GM18907 (cell line): ENCODE data around the gene CCN6.

Experiments
- ATAC-seq: cut with Tn5 transposase; IDR thresholded peaks from one replicate; pipeline ENCODE4 v1.9.1; 2021; ENCODE audit warnings: mild to moderate bottlenecking, moderate library complexity; ENCODE audit not compliant: unreplicated experiment

Gene CCN6

GRCh38 chr6:112113431-112113830, 59.5 kb downstream of the CCN6 start:
- ATAC-seq: no peak

GRCh38 chr6:112113918-112114317, 60.0 kb downstream of the CCN6 start:
- no peak for ATAC-seq

- no peak for ATAC-seq
Observed at GRCh38 chr6:112114577-112115223, 60.8 kb downstream of the CCN6 start.

GRCh38 chr6:112116221-112116620, 62.3 kb downstream of the CCN6 start:
- no peak for ATAC-seq

- ATAC-seq: no peak
Observed at GRCh38 chr6:112117554-112117953, 63.6 kb downstream of the CCN6 start.

- no peak for ATAC-seq
Observed at GRCh38 chr6:112118034-112118433, 64.1 kb downstream of the CCN6 start.
